HEK293T (cell line): ENCODE results near the gene SYT7.

Source experiments
- ARNT ChIP-seq: fragments of 450-650 bp; IDR thresholded peaks from 2 replicates; pipeline ENCODE4 v1.6.1; 2017; ENCODE audit warnings: mild to moderate bottlenecking
- BHLHE40 ChIP-seq: fragments of 450-650 bp; IDR thresholded peaks from 2 replicates; pipeline ENCODE4 v1.6.1; 2016; ENCODE audit warnings: mild to moderate bottlenecking, moderate library complexity, borderline replicate concordance
- ELF4 ChIP-seq: fragments of 450-650 bp; IDR thresholded peaks from 2 replicates; pipeline ENCODE4 v1.6.1; 2017; ENCODE audit warnings: antibody characterized with exemption
- FOXA1 ChIP-seq: fragments of 450-650 bp; IDR thresholded peaks from 2 replicates; pipeline ENCODE4 v1.6.1; 2016; ENCODE audit warnings: mild to moderate bottlenecking
- FOXK2 ChIP-seq: fragments of 450-650 bp; IDR thresholded peaks from 2 replicates; pipeline ENCODE4 v1.6.1; 2016; ENCODE audit warnings: mild to moderate bottlenecking
- FOXM1 ChIP-seq: fragments of 450-650 bp; IDR thresholded peaks from 2 replicates; pipeline ENCODE4 v1.6.1; 2017; ENCODE audit warnings: mild to moderate bottlenecking, borderline replicate concordance
- HDGF ChIP-seq: fragments of 450-650 bp; IDR thresholded peaks from 2 replicates; pipeline ENCODE4 v1.6.1; 2017; ENCODE audit warnings: antibody characterized with exemption, borderline replicate concordance
- LEF1 ChIP-seq: fragments of 450-650 bp; IDR thresholded peaks from 2 replicates; pipeline ENCODE4 v1.6.1; 2017; ENCODE audit warnings: mild to moderate bottlenecking, borderline replicate concordance
- SP1 ChIP-seq: fragments of 450-650 bp; IDR thresholded peaks from 2 replicates; pipeline ENCODE4 v1.6.1; 2017
- SUZ12 ChIP-seq: fragments of 450-650 bp; IDR thresholded peaks from 2 replicates; pipeline ENCODE4 v1.6.1; 2016; ENCODE audit warnings: mild to moderate bottlenecking
- TARDBP ChIP-seq: fragments of 450-650 bp; IDR thresholded peaks from 2 replicates; pipeline ENCODE4 v1.6.1; 2016
- ZNF384 ChIP-seq: fragments of 450-650 bp; IDR thresholded peaks from 2 replicates; pipeline ENCODE4 v1.6.1; 2016

DNA sequence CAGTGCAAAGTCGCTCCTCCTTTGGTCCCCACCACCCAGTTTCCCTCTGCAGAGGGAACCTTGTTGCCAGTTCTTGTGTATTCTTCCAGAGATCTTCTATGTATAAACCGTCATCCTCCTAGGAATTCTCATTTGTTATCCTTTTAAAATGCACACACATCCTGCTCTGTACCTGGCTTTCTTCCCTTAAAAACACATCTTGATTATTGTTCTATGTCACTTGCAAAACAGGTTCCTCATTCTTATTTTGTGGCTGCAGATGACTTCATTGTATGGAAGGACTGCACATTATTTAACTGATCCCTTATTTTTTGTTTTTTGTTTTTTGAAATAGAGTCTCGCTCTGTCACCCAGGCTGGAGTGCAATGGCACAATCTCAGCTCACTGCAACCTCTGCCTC, 26.6 kb upstream of the SYT7 start:
- TF ChIP-seq LEF1 = no peak
- no peak for TF ChIP-seq FOXA1
- TF ChIP-seq ELF4 = no peak
- no peak for TF ChIP-seq ZNF384
- no peak for TF ChIP-seq BHLHE40
- no peak for TF ChIP-seq SUZ12
- no peak for TF ChIP-seq TARDBP
- no peak for TF ChIP-seq SP1
- TF ChIP-seq FOXK2 = no peak
- no peak for TF ChIP-seq HDGF
- TF ChIP-seq ARNT = no peak
- TF ChIP-seq FOXM1 = no peak
